HepG2 (cell line): ENCODE results near the gene NBPF14.
"Not testable (repeated sequence)": the region's sequence is repeated elsewhere in the genome, so short reads cannot be mapped to it uniquely, and the experiment has no call there.

Experiments
- ATF3 ChIP-seq: sonication (generic); formaldehyde crosslinking; IDR thresholded peaks from 2 replicates; pipeline ENCODE4 v1.4.0; 2020; ENCODE audit warnings: missing genetic modification reagents
- EP300 ChIP-seq, 3 experiments: sonication (generic) in 1 of 3; formaldehyde crosslinking in 1 of 3; IDR thresholded peaks; 2 replicates each; pipeline versions ENCODE4 v1.5.1 to v1.6.1; 2011 to 2020; ENCODE audit warnings: low read depth in 2 of 3, low read length in 2 of 3, borderline replicate concordance in 1 of 3, improper control_type of control experiment in 1 of 3, mild to moderate bottlenecking in 1 of 3, missing genetic modification reagents in 1 of 3, moderate library complexity in 1 of 3
- KDM3A ChIP-seq: IDR thresholded peaks from 2 replicates; pipeline ENCODE4 v1.6.1; 2018; ENCODE audit warnings: low read depth, missing compliant biosample characterization
- NFRKB ChIP-seq: fragments of 450-650 bp; IDR thresholded peaks from 2 replicates; pipeline ENCODE4 v1.6.1; 2017
- POLR2AphosphoS5 ChIP-seq: IDR thresholded peaks from 2 replicates; pipeline ENCODE4 v1.6.1; 2012; ENCODE audit warnings: low read depth, low read length
- RAD21 ChIP-seq: fragments of 450-650 bp; formaldehyde crosslinking; IDR thresholded peaks from 2 replicates; pipeline ENCODE4 v1.5.0; 2020; ENCODE audit warnings: mild to moderate bottlenecking
- RFXAP ChIP-seq: sonication (generic); formaldehyde crosslinking; IDR thresholded peaks from 2 replicates; pipeline ENCODE4 v1.4.0; 2020; ENCODE audit warnings: missing genetic modification reagents, borderline replicate concordance
- YY1 ChIP-seq: IDR thresholded peaks from 2 replicates; pipeline ENCODE4 v1.6.1; 2011; ENCODE audit warnings: low read length, low read depth, moderate library complexity, mild to moderate bottlenecking; ENCODE audit not compliant: insufficient read depth, insufficient replicate concordance
- ZNF501 ChIP-seq: sonication (generic); formaldehyde crosslinking; IDR thresholded peaks from 2 replicates; pipeline ENCODE4 v1.5.1; 2020; ENCODE audit warnings: mild to moderate bottlenecking, moderate library complexity, missing genetic modification reagents
- ZNF549 ChIP-seq: sonication (generic); formaldehyde crosslinking; IDR thresholded peaks from 2 replicates; pipeline ENCODE4 v1.5.0; 2020; ENCODE audit warnings: missing genetic modification reagents
- TF ChIP-seq, protein P1 (sequence below): sonication (generic); formaldehyde crosslinking; IDR thresholded peaks from 2 replicates; pipeline ENCODE4 v1.8.0; 2022; ENCODE audit warnings: missing genetic modification reagents, low read depth, mild to moderate bottlenecking, borderline replicate concordance
- TF ChIP-seq, protein P2 (sequence below): sonication (generic); formaldehyde crosslinking; IDR thresholded peaks from 2 replicates; pipeline ENCODE4 v1.5.0; 2020; ENCODE audit warnings: mild to moderate bottlenecking, missing genetic modification reagents, moderate library complexity

DNA sequence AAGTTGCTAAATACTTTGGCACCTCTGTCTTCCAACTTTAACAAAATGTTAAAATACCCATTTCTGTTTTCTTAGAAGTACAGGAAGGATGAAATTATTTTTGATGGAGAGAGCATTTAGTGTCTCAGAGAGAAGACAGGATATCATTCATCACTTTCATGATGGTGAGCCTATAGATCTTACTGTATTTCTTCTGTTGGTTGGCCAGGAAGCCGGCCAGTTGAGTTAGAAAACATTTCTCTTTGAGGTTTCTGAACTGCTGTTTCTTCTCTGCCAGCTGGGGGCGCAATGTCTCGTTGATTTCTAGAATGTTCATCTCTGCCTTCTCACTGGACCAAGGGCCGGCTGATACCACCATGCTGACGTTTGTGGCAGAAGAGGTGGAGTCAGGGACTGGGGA is 451 bp downstream of the NBPF14 start:
- not testable (repeated sequence) for TF ChIP-seq EP300 (IDR thresholded peaks at IDR 0.05; ENCODE audit: low read depth in 2 of 2, low read length in 2 of 2); EP300 (CRISPR knock-in tag; IDR thresholded peaks at IDR 0.05; ENCODE audit: borderline replicate concordance); RAD21 (CRISPR knock-in tag); RFXAP (CRISPR knock-in tag); POLR2AphosphoS5; YY1; KDM3A; ZNF549 (CRISPR knock-in tag); ZNF501 (CRISPR knock-in tag); NFRKB; ATF3 (CRISPR knock-in tag)
- TF ChIP-seq, protein P1, sequence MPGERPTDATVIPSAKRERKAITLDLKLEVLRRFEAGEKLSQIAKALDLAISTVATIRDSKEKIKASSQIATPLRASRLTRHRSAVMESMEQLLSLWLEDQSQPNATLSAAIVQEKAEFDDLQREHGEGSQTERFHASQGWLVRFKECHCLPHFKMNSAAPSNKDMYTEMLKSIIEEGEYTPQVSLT = not testable (repeated sequence)
- TF ChIP-seq, protein P2, sequence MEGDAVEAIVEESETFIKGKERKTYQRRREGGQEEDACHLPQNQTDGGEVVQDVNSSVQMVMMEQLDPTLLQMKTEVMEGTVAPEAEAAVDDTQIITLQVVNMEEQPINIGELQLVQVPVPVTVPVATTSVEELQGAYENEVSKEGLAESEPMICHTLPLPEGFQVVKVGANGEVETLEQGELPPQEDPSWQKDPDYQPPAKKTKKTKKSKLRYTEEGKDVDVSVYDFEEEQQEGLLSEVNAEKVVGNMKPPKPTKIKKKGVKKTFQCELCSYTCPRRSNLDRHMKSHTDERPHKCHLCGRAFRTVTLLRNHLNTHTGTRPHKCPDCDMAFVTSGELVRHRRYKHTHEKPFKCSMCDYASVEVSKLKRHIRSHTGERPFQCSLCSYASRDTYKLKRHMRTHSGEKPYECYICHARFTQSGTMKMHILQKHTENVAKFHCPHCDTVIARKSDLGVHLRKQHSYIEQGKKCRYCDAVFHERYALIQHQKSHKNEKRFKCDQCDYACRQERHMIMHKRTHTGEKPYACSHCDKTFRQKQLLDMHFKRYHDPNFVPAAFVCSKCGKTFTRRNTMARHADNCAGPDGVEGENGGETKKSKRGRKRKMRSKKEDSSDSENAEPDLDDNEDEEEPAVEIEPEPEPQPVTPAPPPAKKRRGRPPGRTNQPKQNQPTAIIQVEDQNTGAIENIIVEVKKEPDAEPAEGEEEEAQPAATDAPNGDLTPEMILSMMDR (CRISPR knock-in tag) = not testable (repeated sequence)
